NCI-H345 (cell line): ENCODE results near the gene GCN1.

ENCODE experiments used
- DNase-seq: peaks from one replicate; lab custom pipeline; 2025; lab: John Stamatoyannopoulos, UW

GCN1 gene

GRCh38 chr12:120181991-120182631 lies 12.4 kb downstream of the GCN1 start:
- DNase-seq, result no peak

DNA sequence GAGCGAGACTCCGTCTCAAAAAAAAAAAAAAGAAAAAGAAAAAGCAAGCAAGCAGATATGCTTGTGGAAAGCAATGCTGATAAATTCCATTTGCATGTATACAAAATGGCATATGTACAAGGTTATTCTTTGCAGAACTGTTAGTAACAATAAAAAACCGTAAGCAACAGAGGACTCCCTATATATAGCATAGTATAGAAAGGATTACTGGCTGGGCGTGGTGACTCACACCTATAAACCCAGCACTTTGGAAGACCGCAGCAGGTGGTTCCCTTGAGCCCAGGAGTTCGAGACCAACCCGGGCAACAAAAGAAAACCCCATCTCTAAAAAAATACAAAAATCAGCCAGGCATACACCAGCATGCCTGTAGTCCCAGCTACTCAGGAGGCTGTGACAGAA lies 13.5 kb downstream of the GCN1 start:
- DNase-seq, result no peak

DNA sequence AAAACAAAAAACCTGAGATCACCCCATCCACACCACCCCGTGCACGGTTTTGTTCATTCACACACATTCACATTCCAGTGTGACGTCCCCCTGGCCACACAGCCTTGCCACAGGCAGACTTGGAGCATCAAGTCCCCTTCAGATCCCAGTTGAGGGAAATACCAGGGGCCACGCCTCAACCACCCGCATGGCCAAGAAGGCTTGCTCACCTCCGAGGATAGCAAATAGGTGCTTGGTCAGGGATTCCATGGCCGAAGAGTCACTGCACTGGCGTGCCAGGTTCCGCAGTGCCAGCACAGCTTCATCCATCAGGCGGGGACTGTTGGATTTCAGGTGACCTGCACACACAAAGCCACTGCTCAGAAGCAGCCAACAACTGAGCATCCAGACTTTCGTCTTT lies 19.0 kb downstream of the GCN1 start:
- no peak for DNase-seq

- DNase-seq, result no peak
These were observed 19.5 kb downstream of the GCN1 start for GRCh38 chr12:120175062-120175461.

GRCh38 chr12:120172053-120172452 lies 22.5 kb downstream of the GCN1 start:
- no peak for DNase-seq

DNA sequence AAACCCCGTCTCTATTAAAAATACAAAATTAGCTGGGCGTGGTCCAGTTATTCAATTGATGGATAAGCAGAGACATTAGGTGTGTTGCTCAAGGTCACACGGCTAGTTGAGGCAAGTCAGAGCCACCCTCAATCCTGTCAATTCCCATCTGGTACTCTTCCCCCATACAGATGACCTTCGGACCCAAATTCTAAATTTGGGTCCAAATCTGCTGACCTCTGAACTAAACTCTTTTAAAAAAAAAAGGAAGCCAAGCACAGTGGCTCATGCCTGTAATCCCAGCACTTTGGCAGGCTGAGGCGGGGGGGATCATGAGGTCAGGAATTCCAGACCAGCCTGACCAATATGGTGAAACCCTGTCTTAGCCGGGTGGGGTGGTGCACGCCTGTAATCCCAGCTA lies 23.9 kb downstream of the GCN1 start:
- DNase-seq, result no peak

DNA sequence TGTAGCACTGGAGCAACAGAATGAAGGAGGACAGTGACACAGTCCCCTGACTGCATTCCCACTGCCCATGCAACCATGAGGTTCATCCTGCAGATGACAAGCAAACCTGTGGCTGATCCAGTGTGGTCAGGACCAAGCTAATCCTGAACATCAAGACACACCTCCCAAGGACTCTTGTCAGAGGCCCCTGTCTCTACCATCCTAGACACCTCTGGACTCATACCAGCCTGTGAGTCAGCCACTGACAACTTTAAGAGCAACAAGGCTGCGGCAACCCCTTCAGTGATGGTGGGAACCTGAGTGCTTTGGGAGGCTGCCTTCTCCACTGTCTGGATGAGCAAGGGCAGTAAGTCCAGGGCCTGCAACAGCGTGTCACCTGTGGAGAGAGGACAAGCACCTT lies 24.6 kb downstream of the GCN1 start:
- DNase-seq, result no peak

- DNase-seq, result no peak
These were observed 26.2 kb downstream of the GCN1 start for GRCh38 chr12:120168337-120168736.

DNA sequence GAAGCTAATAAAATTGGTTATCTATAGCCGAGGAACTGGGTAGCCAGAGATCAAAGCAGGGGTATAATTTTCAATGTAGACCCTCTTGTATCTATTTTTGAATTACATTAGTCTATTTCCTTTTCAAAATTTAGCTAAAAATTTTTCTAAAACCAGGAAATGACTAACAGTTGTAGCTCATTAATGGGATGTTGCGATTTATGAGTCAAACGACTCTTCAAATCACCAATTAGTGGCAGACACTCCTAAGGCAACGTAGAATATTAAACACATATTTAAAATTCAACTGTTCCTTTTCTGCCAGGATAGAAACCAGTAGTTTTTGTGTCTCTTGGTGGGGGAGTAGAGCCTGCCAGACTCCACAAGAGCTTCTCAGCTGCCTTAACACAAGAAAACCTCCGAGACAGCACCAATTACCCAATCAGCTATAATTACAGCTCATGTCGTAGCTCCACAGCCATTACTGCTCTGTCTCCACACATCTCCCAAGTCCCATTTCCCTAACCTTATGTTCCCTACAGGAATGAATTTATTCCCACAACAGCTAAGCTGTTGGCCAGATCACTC lies 26.9 kb downstream of the GCN1 start:
- DNase-seq, result no peak

DNA sequence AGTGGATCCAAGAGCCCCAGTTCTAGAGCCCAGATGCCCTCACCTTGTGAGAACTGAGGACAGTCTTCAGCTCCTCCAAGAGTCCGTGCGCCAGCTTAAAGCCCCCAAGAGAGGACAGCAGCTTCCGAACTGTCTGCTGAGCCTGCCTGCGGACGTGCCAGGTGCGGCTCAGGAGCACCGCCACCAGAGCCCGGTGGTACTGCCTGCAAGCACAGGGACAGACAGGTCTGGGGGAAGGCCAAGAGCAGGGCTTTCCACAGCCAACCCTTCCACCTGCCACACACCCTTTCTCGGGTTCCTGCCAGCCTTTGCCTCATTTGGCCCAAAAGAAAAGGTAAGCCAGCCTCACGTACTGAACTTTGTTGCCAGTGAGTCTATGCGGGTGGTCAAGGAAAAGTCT lies 30.2 kb downstream of the GCN1 start:
- no peak for DNase-seq

GRCh38 chr12:120162763-120163162 lies 31.8 kb downstream of the GCN1 start:
- DNase-seq, result no peak

DNA sequence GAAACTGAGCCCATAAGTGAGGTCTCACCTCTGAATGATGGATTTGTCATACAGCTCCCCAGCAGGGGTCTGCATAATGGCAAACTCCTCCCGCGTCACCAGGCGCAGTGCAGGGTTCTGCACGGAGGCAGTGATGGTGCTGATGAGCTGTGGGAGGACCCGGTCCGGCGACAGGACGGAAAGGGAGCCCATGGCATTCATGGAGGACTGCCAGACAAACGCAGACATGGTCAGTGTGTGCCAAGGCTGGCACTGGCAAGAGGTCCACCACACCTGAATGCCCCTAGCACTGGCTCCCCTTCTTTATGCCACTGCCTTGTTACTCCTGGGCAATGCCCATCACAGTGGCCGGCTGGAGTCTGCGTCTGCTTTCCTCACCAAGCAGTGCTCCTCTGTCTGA lies 32.7 kb downstream of the GCN1 start:
- DNase-seq, result no peak

GRCh38 chr12:120159509-120160237 lies 34.8 kb downstream of the GCN1 start:
- no peak for DNase-seq

GRCh38 chr12:120158351-120158750 lies 36.2 kb downstream of the GCN1 start:
- no peak for DNase-seq

DNA sequence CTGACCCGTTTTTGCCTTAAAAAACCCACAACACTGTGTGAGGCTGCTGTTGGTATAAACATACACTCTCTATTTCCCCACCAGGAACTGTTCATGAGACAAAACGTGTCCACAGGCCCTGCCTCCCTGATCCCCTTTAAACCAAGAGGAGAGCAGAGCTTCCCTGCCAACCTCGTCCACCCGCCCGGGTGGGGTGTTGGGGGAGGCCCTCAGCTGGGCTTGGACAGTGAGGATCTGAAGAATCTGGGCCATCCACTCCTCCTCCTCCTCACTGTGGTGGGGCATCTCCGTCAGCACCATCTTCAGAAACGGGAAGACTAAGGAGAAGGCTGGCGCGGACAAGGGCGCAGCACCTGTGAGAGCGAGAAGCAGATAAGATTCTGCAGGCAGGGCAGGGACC lies 36.8 kb downstream of the GCN1 start:
- no peak for DNase-seq

- DNase-seq, result no peak
These were observed 37.9 kb downstream of the GCN1 start for GRCh38 chr12:120156315-120157259.

DNA sequence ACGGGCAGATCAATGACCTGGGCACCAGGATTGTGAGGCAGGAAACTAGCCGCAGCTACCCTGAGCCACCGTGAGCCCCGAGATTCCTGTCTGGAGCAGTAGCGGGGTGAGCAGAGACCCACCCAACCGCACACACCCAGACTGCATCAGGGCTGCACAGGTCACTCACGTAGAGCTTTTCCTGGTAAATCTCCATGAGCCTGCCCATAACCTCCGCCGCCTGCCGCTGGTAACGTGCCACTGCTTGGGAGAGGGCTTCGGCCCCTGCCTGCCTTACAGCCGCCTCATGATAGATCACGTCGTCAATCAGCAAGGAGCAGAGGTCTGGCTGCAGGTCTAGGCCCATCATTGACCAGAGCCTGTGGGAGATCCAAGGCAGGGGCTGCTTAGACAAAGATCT lies 39.4 kb downstream of the GCN1 start:
- no peak for DNase-seq

DNA sequence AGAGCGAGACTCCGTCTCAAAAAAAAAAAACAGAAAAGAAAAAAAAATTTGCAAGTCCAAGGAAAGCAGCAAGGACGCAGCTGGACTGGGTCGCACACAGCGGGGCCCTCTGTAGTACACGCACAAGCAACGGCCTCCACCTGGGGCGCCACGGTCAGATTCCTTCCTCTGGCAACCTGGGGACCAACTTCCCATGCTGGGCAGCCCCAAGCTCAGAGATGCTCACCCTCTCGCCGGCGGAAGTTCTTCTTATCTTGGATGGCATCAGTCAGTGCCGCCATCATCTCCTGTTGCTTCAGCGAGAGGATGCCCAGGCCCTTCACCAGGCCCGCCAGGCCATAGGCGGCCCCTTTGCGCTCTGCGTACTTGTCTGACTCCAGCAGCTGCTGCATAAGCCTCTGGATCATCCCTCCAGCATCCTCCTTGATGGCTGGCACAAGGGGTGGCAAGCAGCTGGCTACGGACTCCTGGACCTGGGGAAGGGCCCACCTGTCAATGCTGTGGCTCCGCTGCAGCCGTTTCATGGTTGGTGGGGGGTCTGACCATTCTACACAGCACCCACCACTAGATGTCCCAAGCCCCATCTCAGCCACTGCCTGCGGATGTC lies 43.5 kb downstream of the GCN1 start:
- DNase-seq, result no peak

DNA sequence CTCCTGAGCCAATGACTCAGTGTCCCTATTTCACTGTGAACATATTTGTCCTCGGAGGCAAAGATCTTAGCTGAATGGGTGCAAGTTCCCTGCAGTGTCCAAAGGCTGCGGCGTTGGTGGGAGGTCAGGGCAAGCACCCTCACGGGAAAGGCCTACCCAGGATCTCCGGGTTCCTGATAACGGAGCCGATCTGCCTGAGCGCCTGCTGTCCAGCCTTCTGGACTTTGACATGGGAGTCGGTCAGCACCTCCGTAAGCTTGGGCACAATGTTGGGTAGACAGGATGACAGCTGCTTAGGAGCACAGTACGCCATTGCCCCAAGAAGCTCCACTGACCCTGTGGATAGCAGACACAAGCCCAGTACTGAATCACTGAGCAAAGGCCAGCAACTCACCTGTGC lies 46.5 kb downstream of the GCN1 start:
- DNase-seq, result no peak

DNA sequence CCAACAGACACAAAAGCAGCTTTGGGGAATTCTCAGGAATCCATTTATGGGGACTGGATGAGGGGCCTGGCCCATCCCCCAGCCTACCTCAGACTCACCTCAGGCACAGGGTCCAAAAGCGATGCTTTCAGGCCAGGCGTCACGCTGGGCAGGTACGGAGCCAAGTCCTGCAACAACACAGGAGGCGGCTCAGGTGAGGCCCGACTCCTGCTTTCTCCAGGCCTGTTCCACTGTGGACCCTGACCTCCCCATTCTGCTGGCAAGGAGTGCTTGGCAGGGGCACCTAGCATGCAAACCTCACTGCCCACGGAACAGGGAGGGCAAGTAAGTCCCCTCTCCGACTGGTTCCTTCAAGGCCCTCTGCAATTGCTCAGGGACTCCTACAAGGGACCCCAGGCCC lies 49.4 kb downstream of the GCN1 start:
- no peak for DNase-seq

DNA sequence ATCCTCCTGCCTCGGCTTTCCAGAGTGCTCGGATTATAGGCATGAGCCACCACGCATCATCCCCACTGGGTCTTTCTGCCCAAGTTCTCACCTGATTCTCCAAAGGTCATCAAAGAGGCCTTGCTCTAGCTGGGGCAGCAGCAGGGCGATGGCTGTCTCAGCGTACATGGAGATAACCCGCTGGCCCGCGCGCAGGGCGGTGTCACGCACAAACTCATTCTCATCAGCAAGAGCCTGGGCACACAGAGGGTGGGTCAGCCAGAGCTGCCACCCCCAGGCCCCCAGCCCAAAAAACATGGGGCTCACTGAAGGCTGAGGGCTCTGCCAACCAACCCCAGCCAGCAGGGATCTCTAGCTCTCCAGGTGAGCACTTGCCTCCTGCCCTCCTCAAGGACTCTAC lies 50.3 kb downstream of the GCN1 start:
- no peak for DNase-seq

DNA sequence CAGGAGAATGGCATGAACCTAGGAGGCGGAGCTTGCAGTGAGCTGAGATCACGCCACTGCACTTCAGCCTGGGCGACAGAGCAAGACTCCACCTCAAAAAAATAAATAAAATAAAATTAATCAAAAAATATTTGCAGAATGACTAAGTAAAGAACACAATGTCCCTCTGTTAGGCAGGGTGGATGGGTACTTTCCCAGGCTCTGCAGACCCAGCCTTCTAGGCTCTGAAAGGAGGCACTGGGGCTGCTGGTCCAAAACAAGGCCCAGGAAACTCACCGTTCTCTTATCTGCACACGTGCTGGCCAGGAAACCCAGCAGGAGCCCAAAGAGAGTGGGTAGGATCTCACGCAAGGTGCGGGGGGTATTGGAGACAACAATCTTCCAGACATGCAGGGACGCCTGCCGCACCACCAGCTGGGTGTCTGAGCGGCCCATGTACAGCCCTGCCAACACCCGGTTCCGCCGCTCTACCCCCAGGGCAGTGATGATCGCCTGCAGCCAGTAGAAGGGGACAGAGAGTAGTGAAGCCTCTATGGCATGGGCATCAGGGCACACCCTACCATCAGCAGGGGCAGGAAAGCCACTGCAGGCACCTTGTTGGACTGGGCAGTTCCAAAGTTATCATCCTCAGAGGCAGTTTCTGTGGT lies 52.2 kb downstream of the GCN1 start:
- no peak for DNase-seq
